ENCODE results near the gene PCDHGB3. TPM values are rescaled to one million over a fixed set of nuclear protein-coding genes. Genes with fewer than 3 reads are reported as not detected.

Gene PCDHGB3
- total and polyA plus RNA-seq, 2 donors (not counting 1 experiment from before 2014, with no cell fraction given) = 2.9 to 5.8 TPM

Other genes starting within 250 kb of the PCDHGB3 start
Only the 30 nearest of the 37 such genes appear.
- 0.26 and 0.99 TPM in 2 replicates for gene PCDHB9, start 183.1 kb upstream of the PCDHGB3 start, total RNA-seq
- 0.27 and 0.82 TPM in 2 replicates for gene PCDHB9, start 183.1 kb upstream of the PCDHGB3 start, polyA plus RNA-seq
- 0.77 and 2.0 TPM in 2 replicates for gene PCDHB10, start 177.9 kb upstream of the PCDHGB3 start, total RNA-seq
- 0.28 and 0.78 TPM in 2 replicates for gene PCDHB10, start 177.9 kb upstream of the PCDHGB3 start, polyA plus RNA-seq
- gene PCDHB11, start 170.6 kb upstream of the PCDHGB3 start, total RNA-seq = 0.77 and 1.7 TPM in 2 replicates
- 0.11 and 0.36 TPM in 2 replicates for gene PCDHB11, start 170.6 kb upstream of the PCDHGB3 start, polyA plus RNA-seq
- 0.26 and 0.66 TPM in 2 replicates for gene PCDHB12, start 161.5 kb upstream of the PCDHGB3 start, total RNA-seq
- gene PCDHB12, start 161.5 kb upstream of the PCDHGB3 start, polyA plus RNA-seq = 0.02 and 0.27 TPM in 2 replicates
- 0.26 and 1.5 TPM in 2 replicates for gene PCDHB13, start 156.3 kb upstream of the PCDHGB3 start, total RNA-seq
- 0.24 and 0.62 TPM in 2 replicates for gene PCDHB13, start 156.3 kb upstream of the PCDHGB3 start, polyA plus RNA-seq
- gene PCDHB14, start 146.9 kb upstream of the PCDHGB3 start, total RNA-seq = 0.77 and 1.7 TPM in 2 replicates
- gene PCDHB14, start 146.9 kb upstream of the PCDHGB3 start, polyA plus RNA-seq = 0.18 and 0.86 TPM in 2 replicates
- gene PCDHB15, start 124.8 kb upstream of the PCDHGB3 start, total RNA-seq = 0.77 and 1.8 TPM in 2 replicates
- 0.12 and 0.31 TPM in 2 replicates for gene PCDHB15, start 124.8 kb upstream of the PCDHGB3 start, polyA plus RNA-seq
- gene SLC25A2, start 66.2 kb upstream of the PCDHGB3 start, total RNA-seq = 0.66 TPM in 1 of 2 replicates, not detected in the other
- not detected in 2 replicates for gene SLC25A2, start 66.2 kb upstream of the PCDHGB3 start, polyA plus RNA-seq
- gene TAF7, start 49.5 kb upstream of the PCDHGB3 start, total RNA-seq = 87.1 and 107 TPM in 2 replicates
- 64.9 and 73.0 TPM in 2 replicates for gene TAF7, start 49.5 kb upstream of the PCDHGB3 start, polyA plus RNA-seq
- gene PCDHGA1, start 39.7 kb upstream of the PCDHGB3 start, total RNA-seq = 1.0 and 1.8 TPM in 2 replicates
- 1.1 and 1.6 TPM in 2 replicates for gene PCDHGA1, start 39.7 kb upstream of the PCDHGB3 start, polyA plus RNA-seq
- gene PCDHGA2, start 31.5 kb upstream of the PCDHGB3 start, total RNA-seq = 2.8 and 4.5 TPM in 2 replicates
- gene PCDHGA2, start 31.5 kb upstream of the PCDHGB3 start, polyA plus RNA-seq = 4.2 and 5.8 TPM in 2 replicates
- 1.5 and 2.8 TPM in 2 replicates for gene PCDHGA3, start 26.4 kb upstream of the PCDHGB3 start, total RNA-seq
- gene PCDHGA3, start 26.4 kb upstream of the PCDHGB3 start, polyA plus RNA-seq = 1.3 and 1.4 TPM in 2 replicates
- gene PCDHGB1, start 20.1 kb upstream of the PCDHGB3 start, total RNA-seq = 3.1 and 4.3 TPM in 2 replicates
- 1.7 TPM in 2 replicates for gene PCDHGB1, start 20.1 kb upstream of the PCDHGB3 start, polyA plus RNA-seq
- gene PCDHGA4, start 15.2 kb upstream of the PCDHGB3 start, total RNA-seq = 2.8 and 7.6 TPM in 2 replicates
- 3.1 and 6.4 TPM in 2 replicates for gene PCDHGA4, start 15.2 kb upstream of the PCDHGB3 start, polyA plus RNA-seq
- gene PCDHGB2, start 10.2 kb upstream of the PCDHGB3 start, total RNA-seq = 3.1 and 4.6 TPM in 2 replicates
- gene PCDHGB2, start 10.2 kb upstream of the PCDHGB3 start, polyA plus RNA-seq = 2.3 and 5.7 TPM in 2 replicates
- 1.5 and 2.6 TPM in 2 replicates for gene PCDHGA5, start 6.1 kb upstream of the PCDHGB3 start, total RNA-seq
- gene PCDHGA5, start 6.1 kb upstream of the PCDHGB3 start, polyA plus RNA-seq = 1.2 and 1.4 TPM in 2 replicates
- 3.1 and 4.8 TPM in 2 replicates for gene PCDHGA6, start 3.6 kb downstream of the PCDHGB3 start, total RNA-seq
- 3.9 and 4.2 TPM in 2 replicates for gene PCDHGA6, start 3.6 kb downstream of the PCDHGB3 start, polyA plus RNA-seq
- gene PCDHGA7, start 12.5 kb downstream of the PCDHGB3 start, total RNA-seq = 2.8 and 6.8 TPM in 2 replicates
- 2.7 and 3.0 TPM in 2 replicates for gene PCDHGA7, start 12.5 kb downstream of the PCDHGB3 start, polyA plus RNA-seq
- gene PCDHGB4, start 17.5 kb downstream of the PCDHGB3 start, total RNA-seq = 10.0 and 18.3 TPM in 2 replicates
- 13.3 and 15.5 TPM in 2 replicates for gene PCDHGB4, start 17.5 kb downstream of the PCDHGB3 start, polyA plus RNA-seq
- gene PCDHGA8, start 22.4 kb downstream of the PCDHGB3 start, total RNA-seq = 2.6 and 4.6 TPM in 2 replicates
- gene PCDHGA8, start 22.4 kb downstream of the PCDHGB3 start, polyA plus RNA-seq = 0.76 and 1.1 TPM in 2 replicates
- 17.5 and 21.5 TPM in 2 replicates for gene PCDHGB5, start 27.7 kb downstream of the PCDHGB3 start, total RNA-seq
- gene PCDHGB5, start 27.7 kb downstream of the PCDHGB3 start, polyA plus RNA-seq = 19.6 TPM in 2 replicates
- gene PCDHGA9, start 32.5 kb downstream of the PCDHGB3 start, total RNA-seq = 2.6 and 4.8 TPM in 2 replicates
- 3.2 and 3.3 TPM in 2 replicates for gene PCDHGA9, start 32.5 kb downstream of the PCDHGB3 start, polyA plus RNA-seq
- gene PCDHGB6, start 37.8 kb downstream of the PCDHGB3 start, total RNA-seq = 3.9 and 4.3 TPM in 2 replicates
- gene PCDHGB6, start 37.8 kb downstream of the PCDHGB3 start, polyA plus RNA-seq = 2.6 and 2.8 TPM in 2 replicates
- gene PCDHGA10, start 42.7 kb downstream of the PCDHGB3 start, total RNA-seq = 7.4 and 10.2 TPM in 2 replicates
- 3.8 and 4.2 TPM in 2 replicates for gene PCDHGA10, start 42.7 kb downstream of the PCDHGB3 start, polyA plus RNA-seq
- 13.0 and 13.6 TPM in 2 replicates for gene PCDHGB7, start 47.4 kb downstream of the PCDHGB3 start, total RNA-seq
- gene PCDHGB7, start 47.4 kb downstream of the PCDHGB3 start, polyA plus RNA-seq = 11.3 and 15.3 TPM in 2 replicates
- gene PCDHGA11, start 50.8 kb downstream of the PCDHGB3 start, total RNA-seq = 5.9 and 8.6 TPM in 2 replicates
- gene PCDHGA11, start 50.8 kb downstream of the PCDHGB3 start, polyA plus RNA-seq = 4.7 and 10.8 TPM in 2 replicates
- 9.2 and 13.7 TPM in 2 replicates for gene PCDHGA12, start 60.3 kb downstream of the PCDHGB3 start, total RNA-seq
- 11.9 and 14.1 TPM in 2 replicates for gene PCDHGA12, start 60.3 kb downstream of the PCDHGB3 start, polyA plus RNA-seq
- gene PCDHGC3, start 105.7 kb downstream of the PCDHGB3 start, total RNA-seq = 59.0 and 63.4 TPM in 2 replicates
- 106 and 109 TPM in 2 replicates for gene PCDHGC3, start 105.7 kb downstream of the PCDHGB3 start, polyA plus RNA-seq
- gene PCDHGC4, start 114.8 kb downstream of the PCDHGB3 start, total RNA-seq = 1.5 and 3.0 TPM in 2 replicates
- 0.48 and 0.76 TPM in 2 replicates for gene PCDHGC4, start 114.8 kb downstream of the PCDHGB3 start, polyA plus RNA-seq
- 1.3 and 2.6 TPM in 2 replicates for gene PCDHGC5, start 118.8 kb downstream of the PCDHGB3 start, total RNA-seq
- 0.97 and 1.1 TPM in 2 replicates for gene PCDHGC5, start 118.8 kb downstream of the PCDHGB3 start, polyA plus RNA-seq

Data from fibroblast of lung (primary cell).